BLaER1 (cell line): ENCODE measurements around the gene CASP10.

Experiments used
- H3K27ac ChIP-seq: shearing (Covaris generic); formaldehyde crosslinking; 2 replicates; pipeline ENCODE4 v1.8.1; 2022
- H3K27me3 ChIP-seq: shearing (Covaris generic); formaldehyde crosslinking; 2 replicates; pipeline ENCODE4 v1.8.1; 2022
- H3K36me3 ChIP-seq: shearing (Covaris generic); formaldehyde crosslinking; 2 replicates; pipeline ENCODE4 v1.8.1; 2022
- H3K4me1 ChIP-seq: shearing (Covaris generic); formaldehyde crosslinking; 2 replicates; pipeline ENCODE4 v1.8.1; 2022
- H3K4me2 ChIP-seq: shearing (Covaris generic); formaldehyde crosslinking; 2 replicates; pipeline ENCODE4 v1.8.1; 2022
- H3K4me3 ChIP-seq: shearing (Covaris generic); formaldehyde crosslinking; 2 replicates; pipeline ENCODE4 v1.8.1; 2022
- H3K9ac ChIP-seq: shearing (Covaris generic); formaldehyde crosslinking; 2 replicates; pipeline ENCODE4 v1.8.1; 2022
- H3K9me3 ChIP-seq: shearing (Covaris generic); formaldehyde crosslinking; 2 replicates; pipeline ENCODE4 v1.8.1; 2022
- H4K20me1 ChIP-seq: shearing (Covaris generic); formaldehyde crosslinking; 2 replicates; pipeline ENCODE4 v1.8.1; 2022
- Cebpa-rat ChIP-seq: shearing (Covaris generic); IDR thresholded peaks from 2 replicates; pipeline ENCODE4 v1.8.1; 2022

Gene CASP10

DNA sequence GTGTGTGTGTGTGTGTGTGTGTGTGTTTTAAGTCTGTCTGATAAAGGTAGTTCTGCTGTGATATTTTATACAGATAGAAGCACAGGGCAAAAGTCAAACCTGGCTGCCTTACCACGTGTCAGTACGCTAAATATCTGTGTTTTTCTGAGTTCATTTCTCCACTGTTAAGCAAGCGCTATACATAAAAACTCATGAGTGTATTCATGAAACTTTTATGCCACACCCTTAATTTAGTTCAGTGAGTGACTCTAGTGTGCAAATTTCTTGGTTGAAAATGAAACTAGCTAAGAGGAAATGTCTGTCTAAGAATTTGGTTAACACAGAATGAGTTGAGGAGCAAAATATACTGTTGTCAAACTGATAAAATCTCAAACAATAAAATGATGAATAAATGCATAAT is 11.2 kb downstream of the CASP10 start:
- no peak for TF ChIP-seq Cebpa-rat

GRCh38 chr2:201195331-201195730 is 12.4 kb downstream of the CASP10 start:
- no peak for TF ChIP-seq Cebpa-rat
- no peaks in the 10 kb centered on the region for H3K27me3 ChIP-seq
- H3K9ac ChIP-seq, result no peak overlapping the region
- H3K27ac ChIP-seq, result no peak overlapping the region
- H3K4me2 ChIP-seq, result no peak overlapping the region
- peaks cover 50% of the 10 kb centered on the region for H3K36me3 ChIP-seq
- H3K4me3 ChIP-seq, result no peak overlapping the region
- H4K20me1 ChIP-seq, result no peaks in the 10 kb centered on the region
- H3K4me1 ChIP-seq, result peaks cover 49% of the 10 kb centered on the region
- H3K9me3 ChIP-seq, result 0 out of 2 replicates have a peak, but pooled peaks cover 7% of the 10 kb centered on the region

More for the DNA sequence above, 11.2 kb downstream of the CASP10 start:
- H3K36me3 ChIP-seq, result peaks cover 47% of the 10 kb centered on the region
- H3K4me1 ChIP-seq, result peaks cover 60% of the 10 kb centered on the region
- no peaks in the 10 kb centered on the region for H3K27me3 ChIP-seq
- peak overlapping the region; percentile 53 for H3K4me2 ChIP-seq
- H3K9ac ChIP-seq, result no peak overlapping the region
- H3K9me3 ChIP-seq, result 0 out of 2 replicates have a peak, but pooled peaks cover 7% of the 10 kb centered on the region
- no peak overlapping the region for H3K4me3 ChIP-seq
- H3K27ac ChIP-seq, result peak overlapping the region; percentile 19; the same call in 1 of the 2 replicates
- H4K20me1 ChIP-seq, result no peaks in the 10 kb centered on the region

DNA sequence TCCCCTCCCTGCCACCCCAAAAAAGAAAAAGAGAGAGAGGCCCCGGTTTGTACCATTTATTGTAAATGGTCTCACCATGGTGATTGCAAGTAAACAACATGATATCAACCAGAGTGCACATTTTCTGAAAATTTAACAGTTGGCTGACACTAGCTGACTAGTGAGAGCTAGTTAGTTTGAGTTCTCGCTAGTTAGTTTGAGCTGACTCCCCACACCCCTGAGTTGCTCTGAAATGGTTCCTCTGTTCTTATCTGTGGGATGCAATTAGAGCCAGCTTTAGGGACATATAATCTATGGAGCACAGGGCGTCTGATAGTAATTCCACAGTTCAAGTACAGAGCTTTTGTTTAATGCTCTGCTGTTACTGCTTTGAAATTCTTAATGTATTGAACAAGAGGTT is 13.1 kb downstream of the CASP10 start:
- H3K27me3 ChIP-seq, result no peaks in the 10 kb centered on the region
- peaks cover 42% of the 10 kb centered on the region for H3K4me1 ChIP-seq
- H3K4me2 ChIP-seq, result no peak overlapping the region
- H3K9me3 ChIP-seq, result 0 out of 2 replicates have a peak, but pooled peaks cover 7% of the 10 kb centered on the region
- no peaks in the 10 kb centered on the region for H4K20me1 ChIP-seq
- H3K36me3 ChIP-seq, result peaks cover 57% of the 10 kb centered on the region
- no peak overlapping the region for H3K4me3 ChIP-seq
- H3K9ac ChIP-seq, result no peak overlapping the region
- no peak for TF ChIP-seq Cebpa-rat
- H3K27ac ChIP-seq, result no peak overlapping the region

DNA sequence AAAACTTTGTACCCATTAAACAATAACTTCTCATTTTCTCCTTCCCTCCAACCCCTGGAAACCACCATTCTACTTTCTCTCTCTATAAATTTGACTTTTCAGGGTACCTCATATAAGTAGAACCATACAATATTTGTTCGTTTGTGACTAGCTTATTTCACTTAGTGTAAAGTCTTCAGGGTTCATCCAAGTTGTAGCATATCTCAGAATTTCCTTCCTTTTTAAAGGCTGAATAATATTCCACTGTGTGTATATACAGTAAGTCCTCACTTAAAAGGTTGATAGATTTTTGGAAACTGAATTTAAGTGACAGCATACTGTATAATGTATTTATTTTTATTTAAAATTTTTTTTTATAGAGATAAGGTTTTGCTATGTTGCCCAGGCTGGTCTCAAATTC is 13.9 kb downstream of the CASP10 start:
- no peak for TF ChIP-seq Cebpa-rat
- no peak overlapping the region for H3K9ac ChIP-seq
- H3K4me2 ChIP-seq, result no peak overlapping the region
- H4K20me1 ChIP-seq, result no peaks in the 10 kb centered on the region
- H3K9me3 ChIP-seq, result 0 out of 2 replicates have a peak, but pooled peaks cover 7% of the 10 kb centered on the region
- H3K4me1 ChIP-seq, result peaks cover 34% of the 10 kb centered on the region
- no peak overlapping the region for H3K27ac ChIP-seq
- no peak overlapping the region for H3K4me3 ChIP-seq
- H3K27me3 ChIP-seq, result no peaks in the 10 kb centered on the region
- peaks cover 62% of the 10 kb centered on the region for H3K36me3 ChIP-seq

- no peak overlapping the region for H3K4me3 ChIP-seq
- H3K9ac ChIP-seq, result no peak overlapping the region
- H3K27me3 ChIP-seq, result no peaks in the 10 kb centered on the region
- no peak for TF ChIP-seq Cebpa-rat
- H3K36me3 ChIP-seq, result peaks cover 65% of the 10 kb centered on the region
- no peak overlapping the region for H3K4me2 ChIP-seq
- H3K4me1 ChIP-seq, result peaks cover 24% of the 10 kb centered on the region
- H3K9me3 ChIP-seq, result 0 out of 2 replicates have a peak, but pooled peaks cover 7% of the 10 kb centered on the region
- H4K20me1 ChIP-seq, result no peaks in the 10 kb centered on the region
- H3K27ac ChIP-seq, result no peak overlapping the region
These were observed 14.8 kb downstream of the CASP10 start for GRCh38 chr2:201197781-201198180.

DNA sequence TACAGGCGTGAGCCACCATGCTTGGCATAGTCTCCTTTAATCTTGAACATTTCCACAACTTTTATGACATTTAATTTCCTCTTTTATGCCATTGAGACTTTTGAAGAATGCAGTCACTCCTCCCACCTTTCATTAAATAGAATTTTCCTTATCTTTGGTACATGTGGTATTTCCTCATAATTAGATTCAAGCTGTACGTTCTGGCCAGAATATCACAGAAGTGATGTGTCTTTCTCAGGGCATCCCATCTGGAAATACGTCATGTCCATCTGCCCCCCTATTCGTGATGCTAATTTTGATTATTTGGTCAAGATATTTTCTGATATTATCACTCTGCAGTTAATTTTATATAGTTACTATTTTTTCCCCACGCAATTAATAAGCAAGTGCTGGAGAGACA is 16.9 kb downstream of the CASP10 start:
- H3K27ac ChIP-seq, result no peak overlapping the region
- H3K36me3 ChIP-seq, result peaks cover 55% of the 10 kb centered on the region
- H4K20me1 ChIP-seq, result no peaks in the 10 kb centered on the region
- H3K9me3 ChIP-seq, result 0 out of 2 replicates have a peak, but pooled peaks cover 4% of the 10 kb centered on the region
- no peak overlapping the region for H3K4me2 ChIP-seq
- TF ChIP-seq Cebpa-rat, result no peak
- no peak overlapping the region for H3K9ac ChIP-seq
- peaks cover 9% of the 10 kb centered on the region for H3K4me1 ChIP-seq
- no peak overlapping the region for H3K4me3 ChIP-seq
- no peaks in the 10 kb centered on the region for H3K27me3 ChIP-seq

DNA sequence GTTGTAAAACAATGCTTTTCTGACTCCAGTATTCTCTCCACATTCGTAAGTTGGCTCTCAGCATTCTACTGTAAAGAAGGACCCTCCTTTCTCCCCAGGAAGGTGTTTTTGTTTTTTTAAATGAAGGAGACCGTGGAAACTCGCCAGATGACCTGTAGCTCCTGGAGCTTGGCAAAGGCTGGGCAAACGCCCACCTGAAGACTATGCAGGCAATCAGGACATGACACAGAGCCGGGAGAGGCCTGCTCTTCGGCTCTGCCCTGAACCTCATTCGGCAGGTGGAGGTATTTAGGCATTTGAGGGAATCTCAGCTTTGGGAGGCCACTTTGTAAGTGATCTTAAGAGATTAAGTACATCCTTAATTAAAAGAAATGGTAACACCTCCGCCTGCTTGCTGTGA is 17.4 kb downstream of the CASP10 start:
- TF ChIP-seq Cebpa-rat, result no peak
- H3K27me3 ChIP-seq, result no peaks in the 10 kb centered on the region
- no peaks in the 10 kb centered on the region for H4K20me1 ChIP-seq
- H3K9ac ChIP-seq, result no peak overlapping the region
- peaks cover 10% of the 10 kb centered on the region for H3K4me1 ChIP-seq
- H3K36me3 ChIP-seq, result peaks cover 50% of the 10 kb centered on the region
- H3K4me3 ChIP-seq, result no peak overlapping the region
- no peak overlapping the region for H3K27ac ChIP-seq
- 0 out of 2 replicates have a peak, but pooled peaks cover 4% of the 10 kb centered on the region for H3K9me3 ChIP-seq
- no peak overlapping the region for H3K4me2 ChIP-seq

DNA sequence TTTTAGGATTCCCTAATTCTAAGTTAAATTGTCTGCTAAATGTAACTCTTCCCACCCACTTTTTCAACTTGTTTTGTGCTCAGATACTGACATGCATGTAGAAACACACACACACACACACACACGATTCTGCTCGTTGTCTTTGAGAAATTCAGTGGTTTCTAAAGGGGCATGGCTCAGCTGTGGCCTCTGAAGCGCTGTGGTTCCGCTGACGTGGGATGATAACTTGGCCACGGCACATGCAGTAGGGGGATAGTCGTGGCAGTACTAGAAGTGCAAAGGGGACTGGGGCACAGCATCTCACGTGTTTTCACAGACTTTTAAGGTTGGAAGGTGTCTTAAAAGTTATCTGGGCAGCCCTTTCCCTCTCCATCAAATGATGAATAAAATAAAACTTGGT is 18.4 kb downstream of the CASP10 start:
- Histone ChIP-seq H3K27me3 (no peaks in the 10 kb centered on the region), H3K36me3 (peaks cover 40% of the 10 kb centered on the region), H3K27ac (no peak overlapping the region), H4K20me1 (no peaks in the 10 kb centered on the region), H3K9ac (no peak overlapping the region), H3K4me1 (peaks cover 19% of the 10 kb centered on the region), H3K4me2 (no peak overlapping the region), H3K9me3 (0 out of 2 replicates have a peak, but pooled peaks cover 4% of the 10 kb centered on the region), H3K4me3 (no peak overlapping the region)
- no peak for TF ChIP-seq Cebpa-rat

DNA sequence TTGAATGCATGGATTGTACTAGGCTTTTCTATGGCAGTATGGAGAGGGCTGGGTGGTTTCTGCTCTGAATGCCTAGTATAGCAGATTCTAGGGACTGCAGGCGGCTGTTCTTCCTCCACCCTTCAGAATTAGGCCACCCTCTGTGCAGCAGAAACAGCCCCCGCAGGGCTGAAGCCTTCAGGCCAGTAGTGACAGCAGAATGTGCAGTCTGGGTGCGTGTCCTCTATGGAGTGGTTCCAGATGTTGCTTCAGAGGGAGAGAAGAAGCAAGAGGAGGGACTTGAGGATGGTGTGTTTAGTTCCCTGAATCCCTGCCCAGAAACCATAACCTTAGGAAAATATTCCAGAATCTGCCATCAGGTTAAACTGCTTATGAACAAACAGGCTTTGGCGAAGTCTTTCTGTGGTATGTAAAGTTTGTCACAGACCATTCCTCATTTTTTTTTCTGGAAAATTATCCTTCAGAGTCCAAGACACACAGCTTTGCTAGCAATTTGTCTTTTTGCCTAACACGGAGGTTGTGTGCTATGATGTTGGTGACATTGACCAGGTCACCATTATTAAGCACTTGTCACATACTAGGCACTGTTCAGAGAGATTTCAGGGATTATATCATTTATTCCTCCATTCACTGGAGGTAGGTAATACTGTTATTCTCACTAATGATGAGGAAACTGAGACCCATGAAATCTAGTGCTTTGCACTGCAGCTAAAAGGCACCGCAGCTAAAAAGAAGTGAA is 21.1 kb downstream of the CASP10 start:
- no peaks in the 10 kb centered on the region for H3K9me3 ChIP-seq
- no peak overlapping the region for H3K4me3 ChIP-seq
- H3K9ac ChIP-seq, result no peak overlapping the region
- no peak overlapping the region for H3K27ac ChIP-seq
- no peak for TF ChIP-seq Cebpa-rat
- H3K27me3 ChIP-seq, result no peaks in the 10 kb centered on the region
- H3K4me2 ChIP-seq, result peak overlapping the region; percentile 41; the same call in 1 of the 2 replicates
- H3K4me1 ChIP-seq, result peaks cover 33% of the 10 kb centered on the region
- H4K20me1 ChIP-seq, result no peaks in the 10 kb centered on the region
- peaks cover 25% of the 10 kb centered on the region for H3K36me3 ChIP-seq

GRCh38 chr2:201204655-201205514 is 21.9 kb downstream of the CASP10 start:
- no peaks in the 10 kb centered on the region for H4K20me1 ChIP-seq
- no peaks in the 10 kb centered on the region for H3K9me3 ChIP-seq
- no peaks in the 10 kb centered on the region for H3K27me3 ChIP-seq
- H3K4me3 ChIP-seq, result no peak overlapping the region
- no peak overlapping the region for H3K9ac ChIP-seq
- H3K36me3 ChIP-seq, result peaks cover 27% of the 10 kb centered on the region
- no peak for TF ChIP-seq Cebpa-rat
- peak overlapping the region; percentile 41 for H3K4me2 ChIP-seq
- no peak overlapping the region for H3K27ac ChIP-seq
- peaks cover 34% of the 10 kb centered on the region for H3K4me1 ChIP-seq
